SK-N-SH treated with all-trans-retinoic acid at 6 μM for 48 hours (cell line): ENCODE measurements around the gene SERPINA1.

Source experiments
- ARNTL ChIP-seq: fragments of 450-650 bp; formaldehyde crosslinking; IDR thresholded peaks from 2 replicates; pipeline ENCODE4 v1.5.0; 2020; ENCODE audit warnings: low read depth, mild to moderate bottlenecking, moderate library complexity, borderline replicate concordance
- CREB5 ChIP-seq: fragments of 250-450 bp; sonication (Bioruptor Pico); IDR thresholded peaks from 2 replicates; pipeline ENCODE4 v1.5.1; 2020; ENCODE audit warnings: low read depth, mild to moderate bottlenecking, moderate library complexity
- CSDC2 ChIP-seq: fragments of 250-450 bp; sonication (Bioruptor Pico); IDR thresholded peaks from 2 replicates; pipeline ENCODE4 v1.5.0; 2020; ENCODE audit warnings: mild to moderate bottlenecking, moderate library complexity
- CSRNP3 ChIP-seq: fragments of 250-450 bp; sonication (Bioruptor Pico); IDR thresholded peaks from 2 replicates; pipeline ENCODE4 v1.5.1; 2021; ENCODE audit warnings: mild to moderate bottlenecking, moderate library complexity
- ISL1 ChIP-seq: fragments of 250-450 bp; sonication (Bioruptor Pico); IDR thresholded peaks from 2 replicates; pipeline ENCODE4 v2.1.2; 2022; ENCODE audit warnings: mild to moderate bottlenecking, moderate library complexity
- PATZ1 ChIP-seq: fragments of 250-450 bp; sonication (Bioruptor Pico); IDR thresholded peaks from 2 replicates; pipeline ENCODE4 v1.8.0; 2020; ENCODE audit warnings: mild to moderate bottlenecking, moderate library complexity, borderline replicate concordance
- RARB ChIP-seq: fragments of 250-450 bp; sonication (Bioruptor Pico); IDR thresholded peaks from 2 replicates; pipeline ENCODE4 v1.8.0; 2021; ENCODE audit warnings: mild to moderate bottlenecking, moderate library complexity
- SNAI2 ChIP-seq: fragments of 250-450 bp; sonication (Bioruptor Pico); IDR thresholded peaks from 2 replicates; pipeline ENCODE4 v1.5.0; 2020; ENCODE audit warnings: mild to moderate bottlenecking, moderate library complexity
- ZFP30 ChIP-seq: fragments of 450-650 bp; formaldehyde crosslinking; IDR thresholded peaks from 2 replicates; pipeline ENCODE4 v1.5.0; 2022; ENCODE audit warnings: mild to moderate bottlenecking, moderate library complexity
- ZNF70 ChIP-seq: fragments of 450-650 bp; formaldehyde crosslinking; IDR thresholded peaks from 2 replicates; pipeline ENCODE4 v1.5.0; 2020; ENCODE audit warnings: mild to moderate bottlenecking, moderate library complexity

GRCh38 chr14:94366146-94366915 is 22.1 kb downstream of the SERPINA1 start, which contains the start of gene SERPINA2:
- TF ChIP-seq CREB5 (CRISPR knock-in tag) (no peak), CSDC2 (CRISPR knock-in tag) (no peak), PATZ1 (CRISPR knock-in tag) (no peak), CSRNP3 (no peak), ZFP30 (CRISPR knock-in tag) (no peak), SNAI2 (CRISPR knock-in tag) (no peak), ARNTL (CRISPR knock-in tag) (no peak), RARB (no peak), ISL1 (CRISPR knock-in tag) (no peak), ZNF70 (CRISPR knock-in tag) (no peak)
